GM12865 (cell line): ENCODE results near the gene PTPRN2.
"Not testable (repeated sequence)": the region's sequence is repeated elsewhere in the genome, so short reads cannot be mapped to it uniquely, and the experiment has no call there.

Source experiments
- DNase-seq: peaks from one replicate; pipeline ENCODE4 v3.0.0; 2010; ENCODE audit warnings: low read depth
- H3K4me3 ChIP-seq: 2 replicates; pipeline ENCODE4 v1.5.1; 2011; ENCODE audit warnings: mild to moderate bottlenecking, low read depth, low read length, control low read depth
- CTCF ChIP-seq: IDR thresholded peaks from 2 replicates; pipeline ENCODE4 v1.5.1; 2011; ENCODE audit warnings: low read length, control low read depth, low read depth, inconsistent platforms; ENCODE audit not compliant: insufficient read depth; ENCODE audit errors: missing control alignments

Gene PTPRN2

GRCh38 chr7:158258411-158259130, 329.1 kb downstream of the PTPRN2 start:
- no peak for DNase-seq
- no peak overlapping the region for H3K4me3 ChIP-seq
- TF ChIP-seq CTCF = no peak

GRCh38 chr7:158257516-158258410, 329.9 kb downstream of the PTPRN2 start:
- no peak overlapping the region for H3K4me3 ChIP-seq
- TF ChIP-seq CTCF = no peak
- no peak for DNase-seq

GRCh38 chr7:158257001-158257400, 330.6 kb downstream of the PTPRN2 start:
- DNase-seq = no peak
- no peak overlapping the region for H3K4me3 ChIP-seq
- TF ChIP-seq CTCF = no peak

- no peak for TF ChIP-seq CTCF
- no peak for DNase-seq
- no peak overlapping the region for H3K4me3 ChIP-seq
These were observed 331.4 kb downstream of the PTPRN2 start for GRCh38 chr7:158256091-158256816.

GRCh38 chr7:158255558-158255957, 332.1 kb downstream of the PTPRN2 start:
- TF ChIP-seq CTCF = no peak
- no peak for DNase-seq
- H3K4me3 ChIP-seq = no peak overlapping the region

GRCh38 chr7:158255156-158255555, 332.5 kb downstream of the PTPRN2 start:
- TF ChIP-seq CTCF = no peak
- H3K4me3 ChIP-seq = no peak overlapping the region
- DNase-seq = no peak

- not testable (repeated sequence) for DNase-seq, H3K4me3 ChIP-seq
These were observed 334.0 kb downstream of the PTPRN2 start for GRCh38 chr7:158253670-158254045.
